Muscle of leg (tissue), 11 donors: ENCODE results near the gene C19orf81. TPM values are rescaled to one million over a fixed set of nuclear protein-coding genes. Genes with fewer than 3 reads are reported as not detected.

Experiments
- DNase-seq: peaks from one replicate; pipeline ENCODE4 v3.0.0; 2013
- H3K27ac ChIP-seq: one replicate; pipeline ENCODE4 v1.5.1; 2013; ENCODE audit warnings: mild to moderate bottlenecking, low read length, control low read depth
- H3K27me3 ChIP-seq: one replicate; pipeline ENCODE4 v1.6.1; 2013; ENCODE audit warnings: low read length; ENCODE audit not compliant: control insufficient read depth, insufficient read depth
- H3K36me3 ChIP-seq: one replicate; pipeline ENCODE4 v1.6.1; 2013; ENCODE audit warnings: low read length; ENCODE audit not compliant: control insufficient read depth, insufficient read depth
- H3K4me1 ChIP-seq: one replicate; pipeline ENCODE4 v1.6.1; 2013; ENCODE audit warnings: low read length; ENCODE audit not compliant: control insufficient read depth, insufficient read depth
- H3K4me3 ChIP-seq: one replicate; pipeline ENCODE4 v1.5.1; 2013; ENCODE audit warnings: low read length, control low read depth
- H3K9me3 ChIP-seq: replicated peaks from 2 replicates; pipeline ENCODE4 v1.6.1; 2013; ENCODE audit warnings: low read depth, low read length; ENCODE audit not compliant: control insufficient read depth
- WGBS: methylation state at CpG from one replicate; pipeline ENCODE4 v1.1.5; 2013; ENCODE audit warnings: missing lambda C conversion rate; ENCODE audit not compliant: insufficient coverage; 5-methylcytosine and 5-hydroxymethylcytosine counted together
- polyA plus RNA-seq, 8 donors: library from polyadenylated mRNA; unstranded; fragments of 120-200 nt; gene quantifications; one replicate each; pipeline versions ENCODE4 v1.2.1 to v1.2.3, GENCODE V29; 2013; ENCODE audit warnings: inconsistent platforms in 1 of 8, low replicate concordance in 1 of 8; ENCODE audit not compliant: insufficient read length in 8 of 8, insufficient read depth in 1 of 8
- total RNA-seq: library from RNA; stranded (reverse); fragments of 120-200 nt; gene quantifications from one replicate; pipeline ENCODE4 v1.2.4, GENCODE V29; 2013

The C19orf81 gene
- total and polyA plus RNA-seq, 9 donors, result 0.70 to 4.2 (median 1.3) TPM

DNA sequence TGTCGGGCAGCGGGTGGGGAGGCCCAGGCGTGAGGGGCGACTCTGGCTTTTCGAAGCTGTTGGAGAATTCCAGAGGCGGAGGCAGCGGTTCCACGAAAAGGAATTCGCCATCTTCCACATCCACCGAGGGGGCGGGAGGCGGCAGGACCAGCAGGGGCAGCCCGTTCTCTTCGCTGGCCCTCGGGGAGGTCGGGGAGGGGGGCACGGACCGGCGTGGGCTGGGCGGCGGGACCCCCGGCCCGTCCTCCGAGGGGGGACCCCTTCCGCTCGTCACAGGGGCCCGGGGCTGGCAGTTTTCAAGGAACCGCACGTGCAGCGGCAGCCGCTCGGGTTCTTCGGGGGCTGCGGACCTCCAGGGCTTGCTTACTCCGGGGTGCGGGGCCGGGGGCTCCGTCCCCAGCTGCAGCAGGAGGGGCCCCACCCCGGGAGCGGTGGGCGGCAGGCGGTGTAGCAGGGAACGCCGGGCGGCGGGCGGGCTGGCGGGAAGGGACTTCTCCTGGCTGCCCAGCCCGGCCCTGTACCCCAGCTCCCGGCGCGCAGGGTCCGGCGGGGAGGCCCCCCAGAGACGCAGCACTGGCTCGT lies 18.0 kb downstream of the C19orf81 start:
- peaks cover 77% of the 10 kb centered on the region for H3K27me3 ChIP-seq
- under 1% methylated on average over 42 of the region's 56 CpGs for WGBS
- H3K4me1 ChIP-seq, result no peaks in the 10 kb centered on the region
- no peaks in the 10 kb centered on the region for H3K36me3 ChIP-seq
- no peaks in the 10 kb centered on the region for H3K9me3 ChIP-seq
- no peak overlapping the region for H3K4me3 ChIP-seq
- no peak overlapping the region for H3K27ac ChIP-seq
- no peak for DNase-seq

- H3K4me1 ChIP-seq, result no peaks in the 10 kb centered on the region
- DNase-seq, result no peak
- WGBS, result 2% methylated on average over 57 of the region's 58 CpGs
- H3K36me3 ChIP-seq, result no peaks in the 10 kb centered on the region
- no peak overlapping the region for H3K27ac ChIP-seq
- no peaks in the 10 kb centered on the region for H3K9me3 ChIP-seq
- peaks cover 79% of the 10 kb centered on the region for H3K27me3 ChIP-seq
- no peak overlapping the region for H3K4me3 ChIP-seq
These were observed 18.6 kb downstream of the C19orf81 start for GRCh38 chr19:50667759-50668231.

DNA sequence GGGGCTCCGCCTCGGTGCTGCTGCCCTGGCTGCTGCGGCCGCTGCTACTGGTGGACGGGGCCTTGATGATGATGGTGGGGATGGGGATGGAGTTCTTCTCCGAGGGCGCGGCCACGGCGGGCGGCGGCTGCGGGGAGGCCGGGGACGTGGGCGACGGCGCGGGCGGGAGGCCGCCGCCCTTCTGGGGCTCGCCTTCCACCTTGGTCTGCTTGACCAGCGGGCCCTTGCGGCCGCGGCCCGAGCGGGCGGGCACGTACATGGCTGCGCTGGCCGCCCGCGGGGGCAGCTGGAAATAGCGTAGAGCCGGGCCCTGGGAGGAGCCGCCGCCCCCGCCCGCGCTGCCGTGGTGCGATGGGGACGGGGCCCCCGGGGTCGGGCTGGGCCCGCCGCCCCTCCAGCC lies 19.2 kb downstream of the C19orf81 start:
- Histone ChIP-seq H3K4me3 (no peak overlapping the region), H3K27ac (no peak overlapping the region), H3K9me3 (no peaks in the 10 kb centered on the region), H3K27me3 (peaks cover 79% of the 10 kb centered on the region), H3K36me3 (no peaks in the 10 kb centered on the region), H3K4me1 (no peaks in the 10 kb centered on the region)
- no peak for DNase-seq
- 2% methylated on average over 47 of the region's 49 CpGs for WGBS

- H3K4me1 ChIP-seq, result no peaks in the 10 kb centered on the region
- H3K27ac ChIP-seq, result no peak overlapping the region
- DNase-seq, result no peak
- WGBS, result 63% methylated on average over 4 of the region's 20 CpGs
- H3K36me3 ChIP-seq, result no peaks in the 10 kb centered on the region
- no peak overlapping the region for H3K4me3 ChIP-seq
- H3K9me3 ChIP-seq, result no peaks in the 10 kb centered on the region
- H3K27me3 ChIP-seq, result peaks cover 82% of the 10 kb centered on the region
These were observed 19.6 kb downstream of the C19orf81 start for GRCh38 chr19:50668879-50669278.

- peak; percentile 21 for DNase-seq
- 46% methylated on average over 16 of the region's 23 CpGs for WGBS
- Histone ChIP-seq H3K9me3 (no peaks in the 10 kb centered on the region), H3K4me1 (no peaks in the 10 kb centered on the region), H3K4me3 (no peak overlapping the region), H3K27ac (no peak overlapping the region), H3K36me3 (no peaks in the 10 kb centered on the region), H3K27me3 (peaks cover 81% of the 10 kb centered on the region)
These were observed 20.3 kb downstream of the C19orf81 start for GRCh38 chr19:50669302-50670101.

DNA sequence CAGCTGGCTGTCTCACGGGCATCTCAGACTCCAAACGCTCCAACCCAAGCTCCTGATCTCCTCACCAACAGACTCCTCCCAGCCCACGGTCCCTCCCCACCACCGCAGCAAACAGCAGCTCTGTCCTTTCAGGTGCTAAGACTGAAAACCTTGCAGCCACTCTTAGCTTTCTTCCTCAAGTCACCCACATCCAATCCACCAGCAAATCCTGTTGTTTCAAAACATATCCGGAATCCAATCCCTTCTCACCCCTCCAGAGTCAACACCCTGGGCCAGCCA lies 20.8 kb downstream of the C19orf81 start:
- Histone ChIP-seq H3K36me3 (no peaks in the 10 kb centered on the region), H3K4me1 (no peaks in the 10 kb centered on the region), H3K27ac (no peak overlapping the region), H3K27me3 (peaks cover 76% of the 10 kb centered on the region), H3K4me3 (no peak overlapping the region), H3K9me3 (no peaks in the 10 kb centered on the region)
- DNase-seq, result no peak
- 18% methylated on average over 5 of the region's 5 CpGs for WGBS

DNA sequence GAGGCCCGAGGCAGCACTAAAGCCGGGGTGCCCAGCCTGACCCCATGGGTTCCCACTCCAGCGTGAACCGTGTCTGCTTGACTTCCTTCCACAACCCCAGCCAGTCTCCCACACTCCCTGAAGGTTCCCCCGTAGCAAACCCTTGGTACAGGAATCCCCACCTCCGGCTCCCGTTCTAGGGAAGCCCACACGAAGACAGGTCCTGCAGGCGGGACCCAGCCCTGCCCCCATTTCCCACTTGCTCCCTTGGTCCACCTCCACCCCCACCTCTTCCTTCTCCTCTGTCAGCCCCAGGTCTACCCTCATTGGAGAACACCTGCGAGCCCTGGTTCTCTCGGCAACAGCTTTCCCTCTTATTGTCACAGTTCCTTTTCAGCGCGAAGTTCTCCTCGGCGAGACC lies 23.9 kb downstream of the C19orf81 start:
- Histone ChIP-seq H3K36me3 (no peaks in the 10 kb centered on the region), H3K27ac (no peak overlapping the region), H3K4me3 (no peak overlapping the region), H3K9me3 (no peaks in the 10 kb centered on the region), H3K4me1 (no peaks in the 10 kb centered on the region), H3K27me3 (peaks cover 50% of the 10 kb centered on the region)
- DNase-seq, result no peak
- 18% methylated on average over 15 of the region's 15 CpGs for WGBS

DNA sequence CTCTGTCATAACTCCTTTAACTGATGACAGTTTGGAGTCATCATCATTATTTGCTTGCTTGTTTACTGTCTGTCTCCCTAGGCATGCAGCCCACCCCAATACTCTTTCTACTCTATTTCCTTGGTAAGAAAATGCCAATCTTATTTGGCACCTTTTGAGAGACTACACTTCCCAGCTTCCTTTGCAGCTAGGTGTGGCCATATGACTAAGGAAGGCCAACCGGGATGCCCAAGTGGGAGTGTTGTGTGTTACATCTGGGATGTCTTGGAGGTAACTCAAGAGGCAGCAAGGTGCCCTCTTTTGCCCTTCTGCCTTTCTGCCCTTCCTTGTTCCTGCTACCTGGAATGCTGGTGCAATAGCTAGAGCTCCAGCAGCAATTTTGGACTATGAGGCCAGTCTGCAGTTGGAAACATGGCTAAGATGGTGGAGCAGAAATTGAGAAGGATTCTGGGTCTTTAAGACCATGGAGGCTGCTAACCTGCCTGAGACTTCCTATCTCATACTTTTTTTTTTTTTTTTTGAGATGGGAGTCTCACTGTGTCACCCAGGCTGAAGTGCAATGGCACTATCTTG lies 27.5 kb downstream of the C19orf81 start:
- Histone ChIP-seq H3K4me1 (no peaks in the 10 kb centered on the region), H3K27ac (no peak overlapping the region), H3K9me3 (no peaks in the 10 kb centered on the region), H3K27me3 (peaks cover 31% of the 10 kb centered on the region), H3K36me3 (no peaks in the 10 kb centered on the region), H3K4me3 (no peak overlapping the region)
- WGBS, result no CpG with 5 or more reads among the region's 1 CpG
- no peak for DNase-seq

DNA sequence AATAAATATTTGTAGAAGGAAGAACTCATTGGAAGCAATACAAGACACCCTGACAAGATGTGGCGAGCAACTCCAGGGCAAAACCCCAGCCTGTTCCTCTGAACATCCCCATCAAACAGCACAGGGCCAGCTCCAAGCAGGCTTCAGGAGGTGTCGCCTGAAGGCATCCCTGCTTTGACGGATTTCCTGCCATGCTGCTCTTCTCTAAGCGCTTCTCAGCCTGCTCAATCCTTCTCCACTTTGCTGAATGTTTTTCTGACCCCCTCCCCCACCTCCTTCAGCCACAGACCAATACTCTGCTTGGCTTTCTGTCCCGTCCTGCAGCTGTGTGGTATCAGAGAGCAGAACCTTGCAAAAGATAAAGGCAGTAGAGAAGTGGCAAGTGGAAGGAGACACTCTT lies 28.4 kb downstream of the C19orf81 start:
- no peaks in the 10 kb centered on the region for H3K4me1 ChIP-seq
- H3K36me3 ChIP-seq, result no peaks in the 10 kb centered on the region
- H3K27ac ChIP-seq, result no peak overlapping the region
- WGBS, result 78% methylated on average over 2 of the region's 5 CpGs
- H3K4me3 ChIP-seq, result no peak overlapping the region
- no peak for DNase-seq
- peaks cover 22% of the 10 kb centered on the region for H3K27me3 ChIP-seq
- H3K9me3 ChIP-seq, result no peaks in the 10 kb centered on the region

DNA sequence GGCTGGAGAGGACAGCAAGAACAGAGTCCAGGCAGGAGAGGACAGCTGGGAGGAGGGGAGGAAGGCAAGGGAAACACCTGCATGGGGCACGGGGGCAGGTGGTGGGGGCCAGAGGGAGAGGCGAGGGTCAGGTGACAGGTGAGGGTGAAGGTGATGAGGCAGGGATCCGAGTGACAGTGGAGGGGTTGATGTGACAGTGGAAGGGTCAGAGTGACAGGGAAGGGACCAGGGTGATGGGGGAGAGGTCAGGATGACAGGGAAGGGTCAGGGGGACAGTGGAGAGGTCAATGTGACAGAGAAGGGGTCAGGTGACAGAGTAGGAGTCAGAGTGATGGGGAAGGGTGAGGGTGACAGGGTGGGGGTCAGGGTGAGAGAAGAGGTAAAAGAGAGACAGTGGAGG lies 29.1 kb downstream of the C19orf81 start:
- Histone ChIP-seq H3K9me3 (no peaks in the 10 kb centered on the region), H3K4me1 (no peaks in the 10 kb centered on the region), H3K27me3 (peaks cover 15% of the 10 kb centered on the region), H3K36me3 (no peaks in the 10 kb centered on the region), H3K27ac (no peak overlapping the region), H3K4me3 (no peak overlapping the region)
- DNase-seq, result no peak
- WGBS, result 54% methylated on average over 3 of the region's 3 CpGs
